NCI-H2107 (cell line): ENCODE results near the gene TEX2.

Experiments
- DNase-seq: peaks from one replicate; lab custom pipeline; 2025; lab: John Stamatoyannopoulos, UW

TEX2 gene

DNA sequence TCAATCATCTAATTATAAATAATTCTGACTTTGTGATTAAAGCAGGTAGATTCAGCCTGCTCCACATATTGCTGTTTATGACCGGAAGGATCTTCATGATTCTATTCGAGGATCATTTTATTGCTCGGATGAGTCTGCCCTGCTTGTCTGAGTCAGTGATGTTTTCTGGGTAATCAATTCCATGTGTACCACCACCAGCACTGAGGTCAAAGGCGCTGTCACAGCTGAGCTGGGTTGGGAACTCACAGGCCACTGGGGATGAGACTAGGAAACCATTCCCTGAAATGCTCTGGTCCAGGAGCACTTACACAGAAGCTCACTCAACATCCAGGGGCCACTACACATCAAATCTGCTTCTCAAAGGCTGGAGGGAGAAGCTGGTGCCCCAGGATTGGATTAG lies 102.7 kb downstream of the TEX2 start:
- no peak for DNase-seq

GRCh38 chr17:64158831-64159590 lies 104.0 kb downstream of the TEX2 start:
- DNase-seq = no peak

GRCh38 chr17:64158406-64158805 lies 104.7 kb downstream of the TEX2 start:
- no peak for DNase-seq

GRCh38 chr17:64157669-64158180 lies 105.3 kb downstream of the TEX2 start:
- DNase-seq = no peak

DNA sequence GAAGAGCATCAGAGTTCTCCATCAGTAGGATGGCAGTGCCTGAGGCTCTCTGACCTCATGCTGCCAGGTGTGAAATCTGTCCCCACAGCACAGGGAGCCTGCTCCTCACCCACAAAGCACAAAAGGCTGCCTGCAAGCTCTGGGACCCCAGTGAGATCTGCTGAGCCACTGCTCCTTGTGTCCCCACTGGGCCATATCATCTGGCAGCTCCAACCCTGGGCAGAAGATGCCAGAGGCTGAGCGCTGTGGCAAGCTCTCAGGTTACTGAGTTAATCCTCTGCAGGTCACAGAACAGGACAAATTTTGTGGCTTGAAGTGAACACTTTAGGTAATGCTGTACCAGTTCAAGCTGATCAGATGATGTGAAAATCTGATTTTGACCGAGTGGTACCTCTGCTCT lies 106.4 kb downstream of the TEX2 start:
- no peak for DNase-seq

DNA sequence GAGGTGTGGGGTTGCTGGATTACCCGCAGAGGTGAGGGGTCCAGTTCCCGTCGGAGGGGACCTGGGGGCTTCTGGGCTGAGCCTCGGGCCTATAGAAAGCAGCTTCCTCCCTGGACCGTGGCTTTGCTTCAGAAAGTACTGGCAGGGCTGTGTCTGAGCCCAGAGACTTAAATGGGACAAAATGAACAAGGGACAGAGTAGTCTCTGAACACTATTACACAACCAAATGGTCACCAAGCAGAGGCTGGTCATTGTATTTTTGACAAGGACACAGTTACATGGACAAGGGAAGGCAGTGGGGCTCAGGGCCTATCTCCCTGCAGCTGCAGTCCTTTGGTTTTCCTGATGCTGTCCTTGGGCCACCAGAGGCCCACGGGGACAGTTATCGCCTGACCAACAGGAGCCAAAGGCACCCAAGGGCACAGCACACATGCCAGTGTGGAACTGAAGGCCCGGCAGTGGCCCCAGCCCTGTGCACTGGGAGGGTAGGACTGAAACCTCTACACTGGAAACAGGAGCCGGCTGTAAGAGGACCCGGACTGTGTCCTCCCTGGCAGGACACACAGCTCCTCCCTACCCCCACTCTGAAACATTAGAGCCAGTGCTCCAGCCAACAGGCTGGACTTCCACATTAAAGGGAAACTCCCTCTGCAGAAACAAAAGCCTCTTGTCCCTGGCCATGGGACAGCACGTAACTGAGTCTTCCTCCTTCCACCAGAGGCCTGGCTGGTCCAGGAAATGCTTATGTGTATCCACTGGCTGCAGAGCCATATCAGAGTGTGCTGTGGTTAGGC lies 107.1 kb downstream of the TEX2 start:
- no peak for DNase-seq

DNA sequence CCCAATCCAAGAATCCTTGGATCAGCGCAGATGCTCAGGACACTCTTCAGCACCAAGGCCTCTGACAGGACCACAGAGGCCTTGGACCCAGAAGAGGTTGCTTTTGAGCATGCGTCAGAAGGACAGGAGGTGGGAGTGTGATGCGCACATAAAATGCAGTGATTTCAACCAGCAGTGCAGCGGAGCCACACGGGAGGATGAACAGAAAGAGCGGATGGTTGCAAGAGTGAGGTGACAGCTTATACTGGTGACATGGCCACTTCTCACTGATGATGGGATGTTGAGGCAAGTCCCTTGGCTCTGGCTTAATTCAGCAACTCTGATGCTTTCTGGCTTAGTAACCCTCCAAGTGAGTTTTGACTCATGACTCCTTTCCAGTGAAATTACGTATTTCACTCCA lies 107.9 kb downstream of the TEX2 start:
- no peak for DNase-seq

DNA sequence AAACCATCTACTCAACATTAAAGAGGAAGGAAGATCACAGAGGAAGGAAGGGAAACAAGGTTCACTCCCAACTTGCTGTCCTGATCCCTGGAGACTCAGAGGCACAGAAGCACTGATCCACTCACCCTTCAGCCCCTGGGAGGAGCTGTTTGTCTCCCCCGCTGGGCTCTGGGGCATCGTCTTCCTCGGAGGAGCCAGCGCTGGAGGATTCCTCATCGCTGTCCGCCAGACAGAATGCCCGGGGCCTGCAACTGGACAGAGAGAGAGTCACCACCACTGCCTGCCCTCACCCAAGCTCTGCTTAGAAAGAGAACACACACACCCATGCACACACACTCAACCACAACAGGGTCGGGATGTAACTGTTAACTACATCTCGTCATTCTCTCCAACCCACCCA lies 108.3 kb downstream of the TEX2 start:
- no peak for DNase-seq

DNA sequence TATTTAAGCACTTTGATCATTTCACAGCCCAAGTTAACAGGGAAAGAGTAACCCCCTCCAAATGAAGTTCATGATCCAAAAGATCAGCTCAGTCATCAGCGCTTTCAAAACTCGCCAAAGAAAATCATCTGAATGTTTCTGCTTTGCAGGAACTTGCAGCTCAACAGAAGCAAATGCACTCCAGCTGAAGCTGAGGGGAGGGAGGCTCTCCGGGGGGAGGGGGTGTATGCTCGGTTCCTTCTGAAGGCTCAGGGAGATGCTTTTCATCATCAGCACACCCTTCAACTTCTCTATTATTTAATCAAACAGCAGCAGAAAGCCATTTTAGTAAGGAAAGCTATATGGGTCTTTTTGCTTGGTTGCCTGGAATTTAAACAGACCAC lies 108.8 kb downstream of the TEX2 start:
- DNase-seq = no peak

- DNase-seq = no peak
These were observed 109.3 kb downstream of the TEX2 start for GRCh38 chr17:64153565-64154312.

DNA sequence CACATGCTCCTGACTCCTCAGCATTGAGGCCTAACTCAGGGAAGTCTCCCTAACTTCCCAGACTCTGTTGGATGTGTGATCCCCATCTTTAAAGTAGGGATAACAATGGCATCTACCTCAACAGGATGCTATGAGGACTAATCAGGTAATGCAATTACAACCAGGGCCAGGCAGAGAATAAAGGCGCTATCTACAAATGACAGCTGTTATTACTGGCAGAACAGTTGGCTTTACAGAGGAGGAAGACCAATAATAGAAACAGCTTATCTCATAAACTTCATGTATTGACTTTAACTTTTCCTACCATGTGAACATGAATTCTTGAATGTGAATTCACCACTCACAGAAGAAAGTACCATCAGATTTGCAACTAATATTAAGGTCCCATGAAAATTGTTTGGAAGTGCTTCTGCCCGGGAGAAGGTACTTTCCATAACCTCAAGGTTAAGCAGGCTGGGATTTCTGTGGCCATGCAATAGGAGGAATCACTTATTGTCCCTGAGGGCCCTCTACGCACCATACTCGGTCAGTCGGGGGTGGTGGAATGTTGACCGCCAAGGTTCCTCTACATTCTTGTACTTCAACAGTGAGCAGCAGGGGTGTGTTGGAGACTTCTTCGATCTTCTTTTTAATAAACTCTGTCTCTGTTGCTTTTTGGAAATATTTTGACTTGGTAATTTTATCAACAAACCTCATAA lies 110.5 kb downstream of the TEX2 start:
- DNase-seq = no peak

DNA sequence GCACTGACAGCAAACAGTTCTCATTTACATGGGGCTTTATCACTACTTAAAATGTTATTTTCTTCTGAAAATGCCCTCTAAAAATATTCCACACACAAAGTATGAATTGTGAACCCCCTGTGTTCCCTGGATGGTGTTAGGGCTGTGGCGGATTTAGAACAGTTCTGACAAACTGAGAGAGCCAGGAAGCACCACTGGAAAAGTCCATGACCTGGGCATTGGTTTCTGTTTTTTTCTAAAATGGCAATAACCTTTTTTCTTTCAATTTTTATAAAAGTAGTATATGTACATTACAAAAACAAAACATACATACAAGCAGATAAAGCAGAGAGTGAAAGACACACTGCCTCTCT lies 112.1 kb downstream of the TEX2 start:
- DNase-seq = no peak

GRCh38 chr17:64150237-64151015 lies 112.6 kb downstream of the TEX2 start:
- DNase-seq = no peak

DNA sequence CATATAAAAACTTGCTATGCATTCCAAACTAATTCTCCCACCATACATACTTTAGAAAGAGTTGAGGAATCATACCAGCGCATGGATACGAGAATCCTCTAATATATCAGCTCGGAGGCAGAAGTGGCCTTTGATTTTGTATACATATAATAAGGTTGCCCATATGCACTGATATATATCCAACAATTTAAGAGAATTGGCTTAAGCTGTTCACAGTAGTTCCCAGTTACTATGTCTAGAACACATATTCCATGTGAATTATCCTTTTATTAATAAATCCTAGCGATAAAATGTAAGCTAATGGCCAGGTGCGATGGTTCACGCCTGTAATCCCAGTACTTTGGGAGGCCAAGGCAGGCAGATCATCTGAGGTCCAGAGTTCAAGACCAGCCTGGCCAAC lies 113.9 kb downstream of the TEX2 start:
- no peak for DNase-seq

DNA sequence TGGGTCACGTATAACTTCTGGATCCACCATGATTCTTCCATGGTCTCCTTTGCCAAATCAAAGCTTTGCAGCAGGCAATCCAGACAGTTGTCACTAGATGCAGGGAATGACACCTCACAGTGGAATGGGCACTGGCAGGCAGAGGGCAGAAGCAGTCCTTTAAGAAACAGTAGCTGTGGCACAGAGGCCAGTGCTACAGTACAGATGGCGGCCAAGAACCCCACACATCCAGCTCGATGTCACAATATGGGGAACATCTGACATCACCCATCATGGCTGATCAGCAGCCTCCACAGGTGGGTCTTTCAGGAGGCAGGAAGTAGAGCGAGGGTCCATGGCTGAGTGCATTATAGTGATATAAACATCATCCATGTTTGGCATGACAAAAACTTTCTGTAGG lies 114.4 kb downstream of the TEX2 start:
- no peak for DNase-seq

DNA sequence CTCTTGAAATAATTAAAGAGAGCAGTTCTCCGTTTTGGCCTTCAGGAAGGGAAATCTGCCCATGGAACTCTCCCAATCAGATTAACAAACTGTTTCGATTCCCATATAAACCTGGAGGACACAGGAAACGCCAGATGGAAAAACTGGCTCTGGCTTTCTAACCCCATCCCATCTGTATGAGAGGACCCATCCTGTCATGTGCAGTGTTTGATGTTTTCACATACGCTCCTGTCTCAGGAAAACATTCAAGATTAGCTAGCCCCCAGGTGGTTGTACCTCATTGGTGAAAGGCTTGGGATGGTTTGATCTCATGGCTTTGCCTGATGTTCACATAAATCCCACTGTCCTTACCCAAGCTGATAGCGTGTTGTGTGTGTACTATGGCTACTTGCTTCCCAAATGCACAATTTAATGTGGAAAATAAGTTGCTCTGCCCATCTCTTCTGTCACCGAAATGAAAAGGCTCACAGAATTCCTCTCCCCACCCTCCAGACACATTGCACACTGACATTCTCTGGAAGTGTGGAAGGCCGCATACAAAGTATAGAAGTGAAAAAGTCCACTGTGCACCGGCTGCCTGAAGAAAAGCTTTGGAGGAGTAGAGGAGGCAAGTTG lies 114.9 kb downstream of the TEX2 start:
- DNase-seq = no peak

GRCh38 chr17:64147110-64148016 lies 115.7 kb downstream of the TEX2 start:
- no peak for DNase-seq

- no peak for DNase-seq
These were observed 116.5 kb downstream of the TEX2 start for GRCh38 chr17:64146418-64147109.

DNA sequence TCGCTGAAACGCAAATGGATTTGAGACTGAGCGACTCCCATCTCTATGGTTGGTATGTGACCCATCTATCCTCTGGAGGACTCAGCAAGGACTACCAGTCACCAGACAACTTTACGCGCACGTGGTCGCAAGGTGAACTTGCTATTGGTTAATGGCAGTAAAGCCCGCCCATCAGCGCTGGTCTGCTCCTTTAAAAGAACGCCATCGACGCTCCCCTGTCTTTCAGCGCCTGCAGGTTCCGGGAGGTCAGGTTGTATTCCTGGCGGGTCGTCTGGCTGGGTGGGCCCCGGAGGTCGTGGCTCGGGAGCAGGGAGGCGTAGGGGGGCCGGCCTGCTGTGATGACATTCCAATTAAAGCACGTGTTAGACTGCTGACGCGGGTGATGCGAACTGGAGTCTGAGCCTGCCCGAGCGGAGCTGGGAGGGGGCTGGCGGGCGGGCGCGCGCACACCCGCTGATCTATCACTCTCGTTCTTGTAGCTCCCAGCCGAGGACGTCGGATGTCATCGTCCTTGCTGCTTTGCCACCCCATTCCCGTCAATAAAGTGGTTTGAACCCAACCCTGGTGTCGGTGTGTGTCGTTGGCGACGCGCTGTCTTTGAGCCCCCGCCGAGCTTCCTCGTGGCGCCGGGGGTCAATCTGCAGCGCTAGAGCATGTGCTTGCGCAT lies 117.2 kb downstream of the TEX2 start:
- peak; percentile 81 for DNase-seq
